Cardiac septum (tissue), 1 donor: ENCODE measurements around the gene MPL. TPM values are rescaled to one million over a fixed set of nuclear protein-coding genes. Genes with fewer than 3 reads are reported as not detected.
"Not testable (repeated sequence)": the region's sequence is repeated elsewhere in the genome, so short reads cannot be mapped to it uniquely, and the experiment has no call there.

Source experiments
- DNase-seq: peaks from one replicate; pipeline ENCODE4 v3.0.0-alpha.2; 2020; ENCODE audit warnings: low spot score
- intact Hi-C: fragments of 100-400 bp; cut with DNase I; formaldehyde crosslinking; loops from one replicate; pipeline ENCODE4 v1.14.0; 2022
- microRNA-seq: library from miRNA; unstranded; fragments of <30 nt; microRNA quantifications from one replicate; pipeline ENCODE4 v1.2.0, GENCODE V29; 2020
- total RNA-seq: library from RNA; stranded (reverse); fragmentation: NEBNext Ultra II Directional; extraction: Animal tissue kit (Norgen Biotek cat#: 25700); gene quantifications from one replicate; pipeline ENCODE4 v1.2.1, GENCODE V29; 2021
- donor health status: DM: no; HTN: no; CAD: no.

Gene MPL
- total RNA-seq, 1 donor from 2014 or later = 1.6 TPM

DNA sequence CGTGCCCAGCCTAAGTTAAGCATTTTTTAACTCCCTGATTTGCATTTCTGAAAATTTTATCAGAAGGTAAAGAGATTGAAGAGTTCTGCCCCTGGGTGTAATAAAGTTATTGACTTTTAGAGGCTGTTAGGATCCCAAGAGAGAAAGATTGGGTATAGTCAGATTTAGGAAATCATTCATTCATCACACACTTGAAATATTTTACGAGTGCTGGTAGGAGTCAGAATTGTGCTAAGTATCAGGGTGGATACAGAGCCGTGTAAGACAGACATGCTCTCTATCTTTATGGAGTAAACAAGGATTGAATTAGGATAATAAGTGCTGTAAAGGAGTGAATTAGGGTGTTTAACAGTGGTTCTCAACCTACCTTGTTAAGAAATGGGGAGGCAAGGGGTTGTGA, 55.1 kb downstream of the MPL start:
- no peak for DNase-seq
- intact Hi-C loops = no loop called here

GRCh38 chr1:43395523-43395922, 57.9 kb downstream of the MPL start:
- intact Hi-C loops = no loop called here
- no peak for DNase-seq

- intact Hi-C loops = no loop called here
- DNase-seq = no peak
These were observed 58.4 kb downstream of the MPL start for GRCh38 chr1:43396059-43396458.

DNA sequence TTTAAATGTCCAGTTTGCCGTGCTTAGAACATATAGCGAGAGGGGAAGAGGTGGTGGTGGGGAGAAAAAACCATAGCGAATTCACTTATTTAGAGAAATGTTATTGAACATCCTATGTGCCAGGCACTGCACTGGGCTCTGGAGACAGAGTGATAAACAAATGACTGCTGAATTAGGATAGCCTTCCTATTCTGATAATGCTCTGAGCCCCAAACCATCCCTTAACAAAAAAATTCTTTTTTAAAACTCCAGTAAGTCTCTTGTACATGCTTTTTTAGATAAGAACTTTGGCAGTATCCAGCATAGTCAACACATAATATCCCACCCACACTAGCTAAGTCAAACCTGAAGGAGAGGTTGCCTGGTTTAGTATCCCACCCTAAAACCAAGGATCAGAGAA, 60.6 kb downstream of the MPL start:
- no peak for DNase-seq
- intact Hi-C loops = no loop called here

DNA sequence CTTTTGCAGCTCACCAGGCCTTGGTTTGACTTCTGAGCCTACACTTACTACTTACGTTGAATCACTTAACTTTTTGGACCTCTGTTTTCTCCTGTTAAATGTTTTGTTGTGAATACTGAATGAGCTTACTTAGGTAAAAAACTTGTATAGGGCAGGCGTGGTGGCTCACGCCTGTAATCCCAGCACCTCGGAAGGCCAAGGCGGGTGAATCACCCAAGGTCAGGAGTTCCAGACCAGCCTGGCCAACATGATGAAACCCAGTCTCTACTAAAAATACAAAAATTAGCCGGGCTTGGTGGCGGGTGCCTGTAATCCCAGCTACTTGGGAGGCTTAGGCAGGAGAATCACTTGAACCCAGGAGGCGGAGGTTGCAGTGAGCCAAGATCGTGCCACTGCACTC, 62.8 kb downstream of the MPL start:
- intact Hi-C loops, DNase-seq: not testable (repeated sequence)

DNA sequence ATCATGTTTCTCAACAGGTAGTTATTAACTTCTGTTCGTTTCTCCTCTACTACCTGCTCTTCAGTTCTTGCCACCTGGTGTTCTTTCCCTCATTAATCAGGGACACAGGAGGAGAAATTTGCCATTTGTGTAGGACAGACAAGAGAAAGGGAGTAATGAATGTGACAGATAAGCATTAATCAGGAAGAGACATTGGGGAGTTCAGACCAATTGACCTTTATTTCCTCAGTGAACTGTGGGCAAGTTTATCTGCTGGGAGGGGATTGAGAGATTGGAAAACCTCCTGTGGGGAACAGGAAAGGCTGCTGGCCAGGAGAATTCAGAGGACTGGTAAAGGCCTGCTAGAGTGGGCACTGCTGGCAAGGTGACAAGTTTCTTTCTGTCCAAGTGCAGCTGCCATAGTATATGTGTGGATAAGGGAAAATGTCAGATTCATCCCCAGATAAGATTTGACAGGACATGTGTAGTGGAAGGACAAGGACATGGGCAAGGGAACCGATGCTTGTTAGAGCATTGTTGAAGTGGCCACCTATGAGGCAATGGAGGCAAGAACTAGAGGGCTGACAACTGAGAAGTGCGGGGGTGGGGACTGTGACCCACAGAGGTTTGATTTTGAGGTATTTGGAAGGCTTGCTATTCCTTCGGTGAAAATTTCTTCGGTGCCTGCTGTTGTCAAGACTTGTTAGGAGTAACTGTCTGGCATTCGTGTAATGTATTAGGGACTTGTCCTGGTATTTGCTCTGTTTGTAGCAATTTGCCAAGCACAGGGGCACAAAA, 64.7 kb downstream of the MPL start:
- intact Hi-C loops = no loop called here
- no peak for DNase-seq

Small RNAs within 50 kb of the gene (microRNA-seq; reads per million reads assigned to microRNA genes)
- gene MIR6734 = not detected

Other genes starting within 250 kb of the MPL start
- gene EBNA1BP2, start 165.5 kb upstream of the MPL start, total RNA-seq = 26.7 TPM
- gene CFAP57, start 165.5 kb upstream of the MPL start, total RNA-seq = 0.13 TPM
- gene TMEM125, start 67.8 kb upstream of the MPL start, total RNA-seq = not detected
- not detected for gene C1orf210, start 52.2 kb upstream of the MPL start, total RNA-seq
- gene TIE1, start 36.8 kb upstream of the MPL start, total RNA-seq = 27.7 TPM
- 0.78 TPM for gene CDC20, start 21.2 kb downstream of the MPL start, total RNA-seq
- gene ELOVL1, start 30.2 kb downstream of the MPL start, total RNA-seq = 37.8 TPM
- gene MED8, start 52.0 kb downstream of the MPL start, total RNA-seq = 17.9 TPM
- gene SZT2, start 52.1 kb downstream of the MPL start, total RNA-seq = 35.7 TPM
- 26.3 TPM for gene HYI, start 116.1 kb downstream of the MPL start, total RNA-seq
- gene PTPRF, start 193.1 kb downstream of the MPL start, total RNA-seq = 9.1 TPM